ENCODE results near the gene CEBPB. TPM values are rescaled to one million over a fixed set of nuclear protein-coding genes. Genes with fewer than 3 reads are reported as not detected.

CEBPB gene
- total RNA-seq, result 360 TPM

- H3K27ac ChIP-seq, result peak within 1 kb of the TSS; percentile 99 to 100
- H3K27me3 ChIP-seq, result no peaks in the 10 kb centered on the region
- peak in 1 of 2 donors; percentile 94 for DNase-seq (ENCODE audit: low spot score in 2 of 2)
- peak; percentile 83 to 95 (median 95) for TF ChIP-seq CTCF (IDR thresholded peaks at IDR 0.05)
- peak within 1 kb of the TSS; percentile 99 for H3K4me3 ChIP-seq
- H3K36me3 ChIP-seq, result peaks cover 17 to 35% of the 10 kb centered on the region in 2 donors
- no peaks in the 10 kb centered on the region for H3K9me3 ChIP-seq
- peaks cover 14 to 17% of the 10 kb centered on the region in 2 donors for H3K4me1 ChIP-seq
- intact Hi-C loops (cut with DNase I), result loop anchor here (1.0 to 5.0 kb wide), 7 partner anchors 34 to 274 kb away; no protein-coding TSS in a partner anchor
Measured at GRCh38 chr20:50190251-50191064, at the start of gene CEBPB. CEBPB (plus strand) TSS chr20:50190830; CDS start chr20:50191034, 204 bp downstream.

GRCh38 chr20:50141018-50141675, 49.5 kb upstream of the CEBPB start:
- H3K4me1 ChIP-seq, result peaks cover 0 to 8% of the 10 kb centered on the region in 2 donors
- TF ChIP-seq CTCF (IDR thresholded peaks at IDR 0.05), result no peak
- H3K27ac ChIP-seq, result no peak overlapping the region
- no peak overlapping the region for H3K4me3 ChIP-seq
- intact Hi-C loops (cut with DNase I), result no loop called here
- H3K9me3 ChIP-seq, result no peaks in the 10 kb centered on the region
- H3K36me3 ChIP-seq, result peaks cover 21 to 26% of the 10 kb centered on the region in 2 donors
- no peak for DNase-seq (ENCODE audit: low spot score in 2 of 2)
- H3K27me3 ChIP-seq, result no peaks in the 10 kb centered on the region

- no peak for DNase-seq (ENCODE audit: low spot score in 2 of 2)
- TF ChIP-seq CTCF (IDR thresholded peaks at IDR 0.05), result no peak
- Histone ChIP-seq H3K27me3 (no peaks in the 10 kb centered on the region), H3K27ac (no peak overlapping the region), H3K4me1 (peaks cover 0 to 12% of the 10 kb centered on the region in 2 donors), H3K4me3 (no peak overlapping the region), H3K36me3 (peaks cover 21 to 23% of the 10 kb centered on the region in 2 donors), H3K9me3 (no peaks in the 10 kb centered on the region)
- intact Hi-C loops (cut with DNase I), result no loop called here
Measured at GRCh38 chr20:50141811-50142561, 48.6 kb upstream of the CEBPB start.

GRCh38 chr20:50142812-50143211, 47.8 kb upstream of the CEBPB start:
- no peaks in the 10 kb centered on the region for H3K9me3 ChIP-seq
- H3K27ac ChIP-seq, result peak overlapping the region in 1 of 2 donors; percentile 10
- intact Hi-C loops (cut with DNase I), result no loop called here
- H3K4me3 ChIP-seq, result no peak overlapping the region
- no peaks in the 10 kb centered on the region for H3K27me3 ChIP-seq
- no peak for DNase-seq (ENCODE audit: low spot score in 2 of 2)
- TF ChIP-seq CTCF (IDR thresholded peaks at IDR 0.05), result no peak
- H3K36me3 ChIP-seq, result peaks cover 17 to 23% of the 10 kb centered on the region in 2 donors
- peaks cover 3 to 18% of the 10 kb centered on the region in 2 donors for H3K4me1 ChIP-seq

- Histone ChIP-seq H3K27ac (peak overlapping the region; percentile 64 to 65), H3K27me3 (no peaks in the 10 kb centered on the region), H3K9me3 (no peaks in the 10 kb centered on the region), H3K36me3 (peaks cover 27 to 29% of the 10 kb centered on the region in 2 donors), H3K4me1 (peaks cover 3 to 18% of the 10 kb centered on the region in 2 donors), H3K4me3 (no peak overlapping the region)
- intact Hi-C loops (cut with DNase I), result no loop called here
- DNase-seq (ENCODE audit: low spot score in 2 of 2), result peak; percentile 48 to 90
- TF ChIP-seq CTCF (IDR thresholded peaks at IDR 0.05), result no peak
Measured at GRCh38 chr20:50144362-50144761, 46.3 kb upstream of the CEBPB start.
